ENCODE data around the gene SERTAD1. TPM values are rescaled to one million over a fixed set of nuclear protein-coding genes. Genes with fewer than 3 reads are reported as not detected.

Gene SERTAD1
- polyA plus RNA-seq, 1 of the 3 experiments (the other 2 are of a cell fraction) = 10.4 TPM

GRCh38 chr19:40474737-40475136 lies 48.9 kb upstream of the SERTAD1 start:
- TF ChIP-seq TEAD4 (IDR thresholded peaks at IDR 0.05; ENCODE audit: borderline replicate concordance, insufficient read depth) = no peak
- no peak for TF ChIP-seq RFX5 (IDR thresholded peaks at IDR 0.05; ENCODE audit: low read length)
- TF ChIP-seq CHD2 (IDR thresholded peaks at IDR 0.05; ENCODE audit: low read length, partially characterized antibody) = no peak
- TF ChIP-seq FOXM1 (IDR thresholded peaks at IDR 0.05; ENCODE audit: low read depth) = no peak
- TF ChIP-seq RCOR1 (IDR thresholded peaks at IDR 0.05; ENCODE audit: low read length) = no peak
- no peak for TF ChIP-seq FOXJ3 (CRISPR knock-in tag; IDR thresholded peaks at IDR 0.05)
- TF ChIP-seq POLR2AphosphoS5 (IDR thresholded peaks at IDR 0.05; ENCODE audit: low read depth, low read length) = no peak
- no peak for TF ChIP-seq TAF1 (IDR thresholded peaks at IDR 0.05; ENCODE audit: borderline replicate concordance, low read depth, low read length)
- TF ChIP-seq EZH2phosphoT487 (IDR thresholded peaks at IDR 0.05; ENCODE audit: borderline replicate concordance, low read depth) = no peak
- TF ChIP-seq USF1 (IDR thresholded peaks at IDR 0.05; ENCODE audit: borderline replicate concordance, low read depth) = no peak
- H3K4me2 ChIP-seq = no peak overlapping the region
- 72% methylated on average over 4 of the region's 4 CpGs for WGBS (ENCODE audit: low lambda C conversion rate)
- DNase-seq = no peak
- H4K20me1 ChIP-seq (ENCODE audit: insufficient read depth) = no peaks in the 10 kb centered on the region
- no peaks in the 10 kb centered on the region for H3K27me3 ChIP-seq (ENCODE audit: insufficient read depth)
- H3K9ac ChIP-seq = no peak overlapping the region
- no peaks in the 10 kb centered on the region for H3K79me2 ChIP-seq (ENCODE audit: insufficient read depth)
- no peaks in the 10 kb centered on the region for H3K9me2 ChIP-seq
- no peaks in the 10 kb centered on the region for H3K9me3 ChIP-seq
- no peaks in the 10 kb centered on the region for H3K36me3 ChIP-seq (replicated peaks in 1 of 2; ENCODE audit: control insufficient read depth in 1 of 2, insufficient read depth in 2 of 2, low read length in 1 of 2)
- ChIA-PET POLR2A (no interaction called here), CTCF (no interaction called here)
- no peaks in the 10 kb centered on the region for H3F3A ChIP-seq (replicated peaks; ENCODE audit: insufficient read depth)
- no peak overlapping the region for H3K4me3 ChIP-seq (ENCODE audit: low read depth in 2 of 2, low read length in 1 of 2)
- no peak overlapping the region for H3K27ac ChIP-seq (ENCODE audit: low read depth in 2 of 2, low read length in 1 of 2)
- H3K4me1 ChIP-seq (ENCODE audit: control insufficient read depth in 1 of 2, insufficient read depth in 2 of 2, low read depth in 1 of 2, low read length in 1 of 2) = no peaks in the 10 kb centered on the region
- H2AFZ ChIP-seq (ENCODE audit: low read depth) = no peak overlapping the region

- no peaks in the 10 kb centered on the region for H3F3A ChIP-seq (replicated peaks; ENCODE audit: insufficient read depth)
- no peaks in the 10 kb centered on the region for H3K27me3 ChIP-seq (ENCODE audit: insufficient read depth)
- WGBS (ENCODE audit: low lambda C conversion rate) = 91% methylated on average over 13 of the region's 13 CpGs
- no peak overlapping the region for H3K4me2 ChIP-seq
- H3K36me3 ChIP-seq (replicated peaks in 1 of 2; ENCODE audit: control insufficient read depth in 1 of 2, insufficient read depth in 2 of 2, low read length in 1 of 2) = no peaks in the 10 kb centered on the region
- TF ChIP-seq RFX5 (IDR thresholded peaks at IDR 0.05; ENCODE audit: low read length) (no peak), IRF3 (IDR thresholded peaks at IDR 0.05; ENCODE audit: low read depth, low read length) (no peak), TCF12 (IDR thresholded peaks at IDR 0.05) (no peak), ELF1 (IDR thresholded peaks at IDR 0.05) (no peak), MEF2A (IDR thresholded peaks at IDR 0.05; ENCODE audit: borderline replicate concordance, low read depth) (no peak), ZBTB33 (IDR thresholded peaks at IDR 0.05; ENCODE audit: borderline replicate concordance, low read depth) (no peak), CHD2 (IDR thresholded peaks at IDR 0.05; ENCODE audit: low read length, partially characterized antibody) (no peak), POLR2AphosphoS5 (IDR thresholded peaks at IDR 0.05; ENCODE audit: low read depth, low read length) (no peak)
- POLR2A ChIA-PET = no interaction called here
- DNase-seq = no peak
- no peak overlapping the region for H3K27ac ChIP-seq (ENCODE audit: low read depth in 2 of 2, low read length in 1 of 2)
- H4K20me1 ChIP-seq (ENCODE audit: insufficient read depth) = no peaks in the 10 kb centered on the region
- no peaks in the 10 kb centered on the region for H3K9me3 ChIP-seq
- H3K9ac ChIP-seq = no peak overlapping the region
- no peaks in the 10 kb centered on the region for H3K79me2 ChIP-seq (ENCODE audit: insufficient read depth)
- no peaks in the 10 kb centered on the region for H3K9me2 ChIP-seq
- H3K4me3 ChIP-seq (ENCODE audit: low read depth in 2 of 2, low read length in 1 of 2) = no peak overlapping the region
- CTCF ChIA-PET = no interaction called here
- H2AFZ ChIP-seq (ENCODE audit: low read depth) = no peak overlapping the region
- no peaks in the 10 kb centered on the region; a peak in 1 of 4 replicates for H3K4me1 ChIP-seq (ENCODE audit: control insufficient read depth in 1 of 2, insufficient read depth in 2 of 2, low read depth in 1 of 2, low read length in 1 of 2)
Observed at GRCh38 chr19:40472516-40472915, 46.7 kb upstream of the SERTAD1 start.
